Retinal pigment epithelial cell (primary cell): Measurements from ENCODE around the gene FOXR1.

Source experiments
- DNase-seq: peaks from one replicate; pipeline ENCODE4 v3.0.0-alpha.2; 2010; ENCODE audit warnings: low read depth
- H3K4me3 ChIP-seq: 2 replicates; pipeline ENCODE4 v1.5.1; 2011; ENCODE audit warnings: mild to moderate bottlenecking, low read length, control low read depth, moderate library complexity
- CTCF ChIP-seq: conservative IDR thresholded peaks from 2 replicates; pipeline ENCODE4 v1.5.1; 2011; ENCODE audit warnings: low read depth, low read length, control low read depth, inconsistent platforms

FOXR1 gene

GRCh38 chr11:119029069-119029339, 57.4 kb downstream of the FOXR1 start:
- TF ChIP-seq CTCF: no peak
- DNase-seq: no peak
- H3K4me3 ChIP-seq: no peak overlapping the region

GRCh38 chr11:119029340-119030028, 57.9 kb downstream of the FOXR1 start:
- TF ChIP-seq CTCF: no peak
- no peak for DNase-seq

GRCh38 chr11:119030029-119030328, 58.4 kb downstream of the FOXR1 start:
- no peak for DNase-seq
- no peak for TF ChIP-seq CTCF
- peak overlapping the region; percentile 85 for H3K4me3 ChIP-seq

More at GRCh38 chr11:119029340-119030028, 57.9 kb downstream of the FOXR1 start:
- H3K4me3 ChIP-seq: peak overlapping the region; percentile 85

- H3K4me3 ChIP-seq: peak within 1 kb of the TSS; percentile 85
- TF ChIP-seq CTCF: no peak
- peak; percentile 95 for DNase-seq
These were observed 58.9 kb downstream of the FOXR1 start, which contains the start of gene SLC37A4 for GRCh38 chr11:119030329-119031047. SLC37A4 (minus strand) TSS chr11:119030877.
